A549 (cell line): ENCODE measurements around the gene FRMD4A.

ENCODE experiments used
- CBX2 ChIP-seq: fragments of 200-600 bp; sonication (generic); IDR thresholded peaks from 2 replicates; pipeline ENCODE4 v1.6.1; 2016; ENCODE audit warnings: low read depth, mild to moderate bottlenecking, borderline replicate concordance
- CHD4 ChIP-seq: fragments of 200-600 bp; sonication (generic); IDR thresholded peaks from 2 replicates; pipeline ENCODE4 v1.6.1; 2016; ENCODE audit warnings: antibody characterized with exemption, mild to moderate bottlenecking, borderline replicate concordance
- EP300 ChIP-seq, 2 experiments: fragments of >200 bp; sonication (Bioruptor Twin); formaldehyde crosslinking; IDR thresholded peaks; 2 replicates in 1 of 2; 3 replicates in 1 of 2; pipeline ENCODE4 v1.6.1; 2016 to 2017
- HDAC2 ChIP-seq: fragments of 200-600 bp; sonication (generic); IDR thresholded peaks from 2 replicates; pipeline ENCODE4 v1.6.1; 2016
- MYC ChIP-seq: IDR thresholded peaks from 2 replicates; pipeline ENCODE4 v1.6.1; 2012; ENCODE audit warnings: mild to moderate bottlenecking, inconsistent platforms, low read length, improper control_type of control experiment, borderline replicate concordance
- PHF8 ChIP-seq: fragments of 200-600 bp; sonication (generic); IDR thresholded peaks from 2 replicates; pipeline ENCODE4 v1.6.1; 2016; ENCODE audit warnings: low read depth, mild to moderate bottlenecking, antibody characterized with exemption, moderate library complexity, borderline replicate concordance
- POLR2A ChIP-seq: IDR thresholded peaks from 2 replicates; pipeline ENCODE4 v1.6.1; 2012; ENCODE audit warnings: mild to moderate bottlenecking, low read length
- RCOR1 ChIP-seq: fragments of 150-350 bp; IDR thresholded peaks from 2 replicates; pipeline ENCODE4 v1.6.1; 2014; ENCODE audit warnings: antibody characterized with exemption, low read length, low read depth
- SMC3 ChIP-seq: fragments of >200 bp; sonication (Bioruptor Twin); formaldehyde crosslinking; IDR thresholded peaks from 3 replicates; pipeline ENCODE4 v1.6.1; 2018; ENCODE audit warnings: inconsistent platforms
- SREBF2 ChIP-seq: fragments of 450-650 bp; IDR thresholded peaks from 2 replicates; pipeline ENCODE4 v1.6.1; 2014; ENCODE audit warnings: mild to moderate bottlenecking, moderate library complexity
- TF ChIP-seq, protein P1 (sequence below): fragments of >200 bp; sonication (Bioruptor Twin); formaldehyde crosslinking; IDR thresholded peaks from 3 replicates; pipeline ENCODE4 v1.5.1; 2016
- TF ChIP-seq, protein P2 (sequence below): fragments of >200 bp; sonication (Bioruptor Twin); formaldehyde crosslinking; IDR thresholded peaks from 3 replicates; pipeline ENCODE4 v1.6.1; 2016
- TF ChIP-seq, protein P3 (sequence below): fragments of 200-600 bp; sonication (generic); IDR thresholded peaks from 2 replicates; pipeline ENCODE4 v1.6.1; 2016; ENCODE audit warnings: antibody characterized with exemption, mild to moderate bottlenecking, moderate library complexity

DNA sequence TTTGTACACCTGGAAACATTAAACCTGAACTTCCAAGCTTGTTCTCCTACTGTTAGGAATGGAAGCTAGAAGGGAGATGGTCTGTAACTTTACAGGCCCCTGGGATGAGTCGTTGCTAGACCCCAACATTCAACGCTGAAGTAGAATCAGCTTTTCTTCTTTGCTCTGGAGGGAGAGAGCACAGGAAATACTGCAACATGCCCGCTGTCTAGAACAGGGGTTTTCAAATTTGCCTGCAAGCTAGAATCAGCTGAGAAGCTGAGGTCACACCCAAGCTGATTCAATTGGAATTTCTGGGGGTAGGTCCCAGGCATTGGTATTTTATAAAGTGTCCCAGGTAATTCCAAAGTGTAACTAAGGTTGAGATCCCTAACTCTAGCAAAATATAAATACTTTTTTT is 524.3 kb downstream of the FRMD4A start:
- TF ChIP-seq EP300 (IDR thresholded peaks at IDR 0.05) (no peak), MYC (no peak), CBX2 (no peak), RCOR1 (no peak), CHD4 (no peak), POLR2A (no peak), SMC3 (no peak), SREBF2 (no peak), PHF8 (no peak), HDAC2 (no peak)
- TF ChIP-seq, protein P1, sequence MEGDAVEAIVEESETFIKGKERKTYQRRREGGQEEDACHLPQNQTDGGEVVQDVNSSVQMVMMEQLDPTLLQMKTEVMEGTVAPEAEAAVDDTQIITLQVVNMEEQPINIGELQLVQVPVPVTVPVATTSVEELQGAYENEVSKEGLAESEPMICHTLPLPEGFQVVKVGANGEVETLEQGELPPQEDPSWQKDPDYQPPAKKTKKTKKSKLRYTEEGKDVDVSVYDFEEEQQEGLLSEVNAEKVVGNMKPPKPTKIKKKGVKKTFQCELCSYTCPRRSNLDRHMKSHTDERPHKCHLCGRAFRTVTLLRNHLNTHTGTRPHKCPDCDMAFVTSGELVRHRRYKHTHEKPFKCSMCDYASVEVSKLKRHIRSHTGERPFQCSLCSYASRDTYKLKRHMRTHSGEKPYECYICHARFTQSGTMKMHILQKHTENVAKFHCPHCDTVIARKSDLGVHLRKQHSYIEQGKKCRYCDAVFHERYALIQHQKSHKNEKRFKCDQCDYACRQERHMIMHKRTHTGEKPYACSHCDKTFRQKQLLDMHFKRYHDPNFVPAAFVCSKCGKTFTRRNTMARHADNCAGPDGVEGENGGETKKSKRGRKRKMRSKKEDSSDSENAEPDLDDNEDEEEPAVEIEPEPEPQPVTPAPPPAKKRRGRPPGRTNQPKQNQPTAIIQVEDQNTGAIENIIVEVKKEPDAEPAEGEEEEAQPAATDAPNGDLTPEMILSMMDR, result no peak
- TF ChIP-seq, protein P2, sequence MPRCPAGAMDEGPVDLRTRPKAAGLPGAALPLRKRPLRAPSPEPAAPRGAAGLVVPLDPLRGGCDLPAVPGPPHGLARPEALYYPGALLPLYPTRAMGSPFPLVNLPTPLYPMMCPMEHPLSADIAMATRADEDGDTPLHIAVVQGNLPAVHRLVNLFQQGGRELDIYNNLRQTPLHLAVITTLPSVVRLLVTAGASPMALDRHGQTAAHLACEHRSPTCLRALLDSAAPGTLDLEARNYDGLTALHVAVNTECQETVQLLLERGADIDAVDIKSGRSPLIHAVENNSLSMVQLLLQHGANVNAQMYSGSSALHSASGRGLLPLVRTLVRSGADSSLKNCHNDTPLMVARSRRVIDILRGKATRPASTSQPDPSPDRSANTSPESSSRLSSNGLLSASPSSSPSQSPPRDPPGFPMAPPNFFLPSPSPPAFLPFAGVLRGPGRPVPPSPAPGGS, result no peak
- TF ChIP-seq, protein P3, sequence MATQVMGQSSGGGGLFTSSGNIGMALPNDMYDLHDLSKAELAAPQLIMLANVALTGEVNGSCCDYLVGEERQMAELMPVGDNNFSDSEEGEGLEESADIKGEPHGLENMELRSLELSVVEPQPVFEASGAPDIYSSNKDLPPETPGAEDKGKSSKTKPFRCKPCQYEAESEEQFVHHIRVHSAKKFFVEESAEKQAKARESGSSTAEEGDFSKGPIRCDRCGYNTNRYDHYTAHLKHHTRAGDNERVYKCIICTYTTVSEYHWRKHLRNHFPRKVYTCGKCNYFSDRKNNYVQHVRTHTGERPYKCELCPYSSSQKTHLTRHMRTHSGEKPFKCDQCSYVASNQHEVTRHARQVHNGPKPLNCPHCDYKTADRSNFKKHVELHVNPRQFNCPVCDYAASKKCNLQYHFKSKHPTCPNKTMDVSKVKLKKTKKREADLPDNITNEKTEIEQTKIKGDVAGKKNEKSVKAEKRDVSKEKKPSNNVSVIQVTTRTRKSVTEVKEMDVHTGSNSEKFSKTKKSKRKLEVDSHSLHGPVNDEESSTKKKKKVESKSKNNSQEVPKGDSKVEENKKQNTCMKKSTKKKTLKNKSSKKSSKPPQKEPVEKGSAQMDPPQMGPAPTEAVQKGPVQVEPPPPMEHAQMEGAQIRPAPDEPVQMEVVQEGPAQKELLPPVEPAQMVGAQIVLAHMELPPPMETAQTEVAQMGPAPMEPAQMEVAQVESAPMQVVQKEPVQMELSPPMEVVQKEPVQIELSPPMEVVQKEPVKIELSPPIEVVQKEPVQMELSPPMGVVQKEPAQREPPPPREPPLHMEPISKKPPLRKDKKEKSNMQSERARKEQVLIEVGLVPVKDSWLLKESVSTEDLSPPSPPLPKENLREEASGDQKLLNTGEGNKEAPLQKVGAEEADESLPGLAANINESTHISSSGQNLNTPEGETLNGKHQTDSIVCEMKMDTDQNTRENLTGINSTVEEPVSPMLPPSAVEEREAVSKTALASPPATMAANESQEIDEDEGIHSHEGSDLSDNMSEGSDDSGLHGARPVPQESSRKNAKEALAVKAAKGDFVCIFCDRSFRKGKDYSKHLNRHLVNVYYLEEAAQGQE, result no peak
